ENCODE results near the gene ETFDH.

- no peak for TF ChIP-seq CTCF (IDR thresholded peaks at IDR 0.05; ENCODE audit: poor library complexity, severe bottlenecking)
- no peak for TF ChIP-seq POLR2AphosphoS5 (IDR thresholded peaks at IDR 0.05)
Observed at GRCh38 chr4:158726633-158727032, 54.5 kb downstream of the ETFDH start.

Data from neural cell (in vitro differentiated cells).